Heart left ventricle (tissue), 13 donors: ENCODE results near the gene AZIN2.

Experiments used
- CTCF ChIP-seq, 12 donors: fragments of 200-600 bp; sonication (generic) in 4 of 12; IDR thresholded peaks; one replicate each; pipeline versions ENCODE4 v1.5.0 to v1.8.0; 2018 to 2022; ENCODE audit warnings: antibody characterized with exemption in 12 of 12, mild to moderate bottlenecking in 5 of 12
- POLR2A ChIP-seq, 2 donors: fragments of 450-650 bp; IDR thresholded peaks; one replicate each; pipeline ENCODE4 v1.6.1; 2017; ENCODE audit warnings: antibody characterized with exemption in 2 of 2, mild to moderate bottlenecking in 2 of 2, moderate library complexity in 2 of 2
- donor health status: ischemic (EF 13 %, LVEDD 7.1; RV severe dilation, severe dysfunction).
- donor health status: DM: no; HTN: yes; CAD: no.
- donor health status: DM: no; HTN: no; CAD: no.
- donor health status: ischemic (EF 25% LVEDD 6.9; RV normal size, moderate dysfunction).
- donor health status: ischemic (EF 25% LVEDD 5.7; RV mildly dilated, moderate dysfunction).
- donor health status: ischemic (EF 35%, LVEDD 5.7; RV mildly dilated, moderate dysfunction).
- donor health status: nonischemic (EF 11% LVEDD 7.7; RV severe dilation, severe dysfunction).
- donor health status: DM: yes; HTN: yes; CAD: no.
- donor health status: PGD.
- donor health status: ischemic (EF 29% LVEDD 5.4; RV normal size, mild dysfunction).
- donor health status: nonischemic (EF 23%, LVEDD 6.1; RV moderate dilation, normal function).

GRCh38 chr1:33082575-33083108 lies 1.7 kb downstream of the AZIN2 start:
- TF ChIP-seq CTCF (IDR thresholded peaks at IDR 0.05) (no peak), POLR2A (IDR thresholded peaks at IDR 0.05) (no peak)
